DOHH2 (cell line): ENCODE results near the gene SLC6A3.

Experiments used
- H3F3A ChIP-seq: fragments of 200-600 bp; sonication (generic), shearing (Covaris generic); 2 replicates; pipeline ENCODE4 v1.6.0; 2016; ENCODE audit warnings: antibody characterized with exemption, mild to moderate bottlenecking; ENCODE audit not compliant: control insufficient read depth, insufficient read depth
- H3K27ac ChIP-seq: fragments of 200-600 bp; sonication (generic); 2 replicates; pipeline ENCODE4 v1.5.1; 2014; ENCODE audit warnings: low read depth, mild to moderate bottlenecking, low read length, moderate library complexity
- H3K27me3 ChIP-seq: fragments of 200-600 bp; sonication (generic); 2 replicates; pipeline ENCODE4 v1.6.1; 2014; ENCODE audit warnings: mild to moderate bottlenecking, low read length, mixed read lengths; ENCODE audit not compliant: control insufficient read depth
- H3K36me3 ChIP-seq: fragments of 200-600 bp; sonication (generic); 2 replicates; pipeline ENCODE4 v1.6.1; 2014; ENCODE audit warnings: mild to moderate bottlenecking, low read length, moderate library complexity, mixed read lengths; ENCODE audit not compliant: control insufficient read depth
- H3K4me1 ChIP-seq: fragments of 200-600 bp; sonication (generic); 2 replicates; pipeline ENCODE4 v1.6.1; 2014; ENCODE audit warnings: mild to moderate bottlenecking, low read length, mixed read lengths; ENCODE audit not compliant: control insufficient read depth
- H3K4me2 ChIP-seq: fragments of 200-600 bp; sonication (generic); 2 replicates; pipeline ENCODE4 v1.6.0; 2014; ENCODE audit warnings: mild to moderate bottlenecking, low read length, moderate library complexity
- H3K4me3 ChIP-seq: fragments of 200-600 bp; sonication (generic); 2 replicates; pipeline ENCODE4 v1.5.1; 2014; ENCODE audit warnings: mild to moderate bottlenecking, low read length, mixed read lengths
- H3K79me2 ChIP-seq: fragments of 200-600 bp; sonication (generic); 2 replicates; pipeline ENCODE4 v1.6.1; 2014; ENCODE audit warnings: mild to moderate bottlenecking, low read length, mixed read lengths; ENCODE audit not compliant: control insufficient read depth
- H3K9me2 ChIP-seq: fragments of 200-600 bp; sonication (generic); replicated peaks from 2 replicates; pipeline ENCODE4 v1.6.1; 2014; ENCODE audit warnings: mild to moderate bottlenecking, low read length, mixed read lengths; ENCODE audit not compliant: control insufficient read depth
- H3K9me3 ChIP-seq: fragments of 200-600 bp; sonication (generic); 2 replicates; pipeline ENCODE4 v1.6.1; 2014; ENCODE audit warnings: antibody characterized with exemption, low read length, mixed read lengths; ENCODE audit not compliant: control insufficient read depth, insufficient read depth
- H4K20me1 ChIP-seq: fragments of 200-600 bp; sonication (generic); 2 replicates; pipeline ENCODE4 v1.6.0; 2014; ENCODE audit warnings: low read depth, mild to moderate bottlenecking, antibody characterized with exemption, low read length, moderate library complexity; ENCODE audit not compliant: control insufficient read depth, insufficient read depth
- CTCF ChIP-seq: fragments of 200-600 bp; sonication (generic); IDR thresholded peaks from one replicate; pipeline ENCODE4 v1.5.1; 2014; ENCODE audit warnings: antibody characterized with exemption, mild to moderate bottlenecking, low read depth, low read length; ENCODE audit not compliant: poor library complexity, severe bottlenecking
- EZH2phosphoT487 ChIP-seq: fragments of 200-600 bp; sonication (generic); IDR thresholded peaks from 2 replicates; pipeline ENCODE4 v1.6.1; 2017; ENCODE audit warnings: borderline replicate concordance, mild to moderate bottlenecking, antibody characterized with exemption, low read length, moderate library complexity, mixed read lengths

The SLC6A3 gene

GRCh38 chr5:1367149-1367548 lies 78.1 kb downstream of the SLC6A3 start:
- Histone ChIP-seq H3K79me2 (no peaks in the 10 kb centered on the region), H3K4me1 (peaks cover 39% of the 10 kb centered on the region), H3K9me3 (no peaks in the 10 kb centered on the region), H3K4me2 (peak overlapping the region; percentile 62), H3K27me3 (peaks cover 25% of the 10 kb centered on the region), H3F3A (no peaks in the 10 kb centered on the region), H3K4me3 (peak overlapping the region; percentile 52), H3K36me3 (no peaks in the 10 kb centered on the region), H4K20me1 (no peaks in the 10 kb centered on the region), H3K27ac (peak overlapping the region; percentile 11; the same call in 1 of the 2 replicates), H3K9me2 (no peaks in the 10 kb centered on the region)
- no peak for TF ChIP-seq CTCF
- no peak for TF ChIP-seq EZH2phosphoT487

GRCh38 chr5:1366514-1366913 lies 78.7 kb downstream of the SLC6A3 start:
- TF ChIP-seq CTCF: no peak
- TF ChIP-seq EZH2phosphoT487: no peak
- Histone ChIP-seq H3K79me2 (no peaks in the 10 kb centered on the region), H3K4me3 (peak overlapping the region; percentile 52), H3K27ac (peak overlapping the region; percentile 11; the same call in 1 of the 2 replicates), H4K20me1 (no peaks in the 10 kb centered on the region), H3K4me2 (peak overlapping the region; percentile 62), H3K9me2 (no peaks in the 10 kb centered on the region), H3F3A (no peaks in the 10 kb centered on the region), H3K4me1 (peaks cover 33% of the 10 kb centered on the region), H3K36me3 (no peaks in the 10 kb centered on the region), H3K27me3 (peaks cover 27% of the 10 kb centered on the region), H3K9me3 (no peaks in the 10 kb centered on the region)

- Histone ChIP-seq H3K4me3 (no peak overlapping the region), H3K9me3 (no peaks in the 10 kb centered on the region), H3K27me3 (peaks cover 35% of the 10 kb centered on the region), H3K27ac (no peak overlapping the region), H3K4me1 (peaks cover 28% of the 10 kb centered on the region), H3F3A (no peaks in the 10 kb centered on the region), H3K9me2 (no peaks in the 10 kb centered on the region), H3K36me3 (no peaks in the 10 kb centered on the region), H3K79me2 (no peaks in the 10 kb centered on the region), H3K4me2 (no peak overlapping the region), H4K20me1 (no peaks in the 10 kb centered on the region)
- TF ChIP-seq EZH2phosphoT487: no peak
- no peak for TF ChIP-seq CTCF
Observed at GRCh38 chr5:1364211-1364610, 81.0 kb downstream of the SLC6A3 start.
